HepG2 (cell line): Measurements from ENCODE around the gene LRP1-AS. TPM values are rescaled to one million over a fixed set of nuclear protein-coding genes. Genes with fewer than 3 reads are reported as not detected.

ENCODE experiments used
- ARHGAP35 ChIP-seq: sonication (generic); formaldehyde crosslinking; IDR thresholded peaks from 2 replicates; pipeline ENCODE4 v1.9.0; 2022; ENCODE audit warnings: mild to moderate bottlenecking, inconsistent platforms, moderate library complexity, missing genetic modification reagents, borderline replicate concordance
- BCL6 ChIP-seq: IDR thresholded peaks from 2 replicates; pipeline ENCODE4 v1.6.1; 2016; ENCODE audit warnings: missing genetic modification reagents, missing compliant biosample characterization
- CENPBD1 ChIP-seq: sonication (generic); formaldehyde crosslinking; IDR thresholded peaks from 2 replicates; pipeline ENCODE4 v1.8.0; 2022; ENCODE audit warnings: missing genetic modification reagents, low read depth, mild to moderate bottlenecking, borderline replicate concordance
- DNMT1 ChIP-seq: sonication (generic); formaldehyde crosslinking; IDR thresholded peaks from 2 replicates; pipeline ENCODE4 v1.5.1; 2020; ENCODE audit warnings: mild to moderate bottlenecking, missing genetic modification reagents
- ELF1 ChIP-seq: sonication (generic); formaldehyde crosslinking; IDR thresholded peaks from 2 replicates; pipeline ENCODE4 v1.4.0; 2020; ENCODE audit warnings: missing genetic modification reagents
- FOXC1 ChIP-seq: sonication (generic); formaldehyde crosslinking; IDR thresholded peaks from 2 replicates; pipeline ENCODE4 v1.8.0; 2022; ENCODE audit warnings: mild to moderate bottlenecking, missing genetic modification reagents, borderline replicate concordance
- GTF2F1 ChIP-seq: fragments of 150-350 bp; IDR thresholded peaks from 2 replicates; pipeline ENCODE4 v1.6.1; 2014; ENCODE audit warnings: low read length
- KAT7 ChIP-seq: IDR thresholded peaks from 2 replicates; pipeline ENCODE4 v1.6.1; 2018; ENCODE audit warnings: borderline replicate concordance, missing compliant biosample characterization
- KDM3A ChIP-seq: IDR thresholded peaks from 2 replicates; pipeline ENCODE4 v1.6.1; 2018; ENCODE audit warnings: low read depth, missing compliant biosample characterization
- MAFK ChIP-seq, 2 experiments: IDR thresholded peaks in 1 of 2; conservative IDR thresholded peaks in 1 of 2; 2 replicates each; pipeline ENCODE4 v1.6.1; 2011; ENCODE audit warnings: improper control_type of control experiment in 2 of 2, low read length in 2 of 2
- MEIS2 ChIP-seq: sonication (generic); formaldehyde crosslinking; IDR thresholded peaks from 2 replicates; pipeline ENCODE4 v1.9.0; 2021; ENCODE audit warnings: mild to moderate bottlenecking, missing genetic modification reagents
- MTA3 ChIP-seq: sonication (generic); formaldehyde crosslinking; IDR thresholded peaks from 2 replicates; pipeline ENCODE4 v1.4.0; 2020; ENCODE audit warnings: missing genetic modification reagents
- SPEN ChIP-seq: sonication (generic); formaldehyde crosslinking; IDR thresholded peaks from 2 replicates; pipeline ENCODE4 v1.5.1; 2020; ENCODE audit warnings: low read depth, mild to moderate bottlenecking, missing genetic modification reagents
- SRY ChIP-seq: sonication (generic); formaldehyde crosslinking; IDR thresholded peaks from 2 replicates; pipeline ENCODE4 v1.8.0; 2022; ENCODE audit warnings: mild to moderate bottlenecking, missing genetic modification reagents
- ZC3H13 ChIP-seq: sonication (generic); formaldehyde crosslinking; IDR thresholded peaks from 2 replicates; pipeline ENCODE4 v1.8.1; 2023; ENCODE audit warnings: mild to moderate bottlenecking, missing genetic modification reagents, moderate library complexity
- ZFP36 ChIP-seq: fragments of 150-350 bp; IDR thresholded peaks from 2 replicates; pipeline ENCODE4 v1.6.1; 2018; ENCODE audit warnings: borderline replicate concordance, low read length, low read depth; ENCODE audit not compliant: partially characterized antibody
- ZMAT3 ChIP-seq: sonication (generic); formaldehyde crosslinking; conservative IDR thresholded peaks from 2 replicates; pipeline ENCODE4 v1.7.0; 2021; ENCODE audit warnings: missing genetic modification reagents
- ZNF234 ChIP-seq: sonication (generic); formaldehyde crosslinking; conservative IDR thresholded peaks from 2 replicates; pipeline ENCODE4 v1.5.1; 2020; ENCODE audit warnings: mild to moderate bottlenecking, missing genetic modification reagents
- ZNF282 ChIP-seq: fragments of 450-650 bp; IDR thresholded peaks from 2 replicates; pipeline ENCODE4 v1.6.1; 2018; ENCODE audit not compliant: partially characterized antibody
- ZNF326 ChIP-seq: sonication (generic); formaldehyde crosslinking; IDR thresholded peaks from 2 replicates; pipeline ENCODE4 v1.4.0; 2020; ENCODE audit warnings: missing genetic modification reagents, borderline replicate concordance
- ZNF570 ChIP-seq: sonication (generic); formaldehyde crosslinking; IDR thresholded peaks from 2 replicates; pipeline ENCODE4 v1.4.0; 2020; ENCODE audit warnings: mild to moderate bottlenecking, missing genetic modification reagents, borderline replicate concordance
- ZNF589 ChIP-seq: sonication (generic); formaldehyde crosslinking; conservative IDR thresholded peaks from 2 replicates; pipeline ENCODE4 v1.8.0; 2022; ENCODE audit warnings: mild to moderate bottlenecking, moderate library complexity, missing genetic modification reagents
- polyA plus RNA-seq, 8 experiments: library from polyadenylated mRNA; depleted of rRNA in 3 of 8; stranded (reverse) in 7 of 8; unstranded in 1 of 8; fragments of >200 nt; fragmentation: Illumina TruSeq in 4 of 8; extraction: Trizol in 4 of 8; gene quantifications; 2 replicates each; pipeline versions ENCODE4 v1.2.1 to v1.2.3, GENCODE V29; 2011 to 2016; ENCODE audit warnings: low read depth in 4 of 8, missing spikeins in 1 of 8, mixed read lengths in 1 of 8; ENCODE audit not compliant: insufficient read depth in 1 of 8
- total RNA-seq, 5 experiments: library from RNA; depleted of rRNA; stranded (reverse); fragments of >200 nt; fragmentation: Illumina TruSeq; extraction: Trizol; gene quantifications; 2 replicates each; pipeline ENCODE4 v1.2.3, GENCODE V29; 2016; ENCODE audit warnings: low read depth in 1 of 5
- TF ChIP-seq, protein P1 (sequence below): IDR thresholded peaks from 2 replicates; pipeline ENCODE4 v1.6.1; 2016; ENCODE audit warnings: mild to moderate bottlenecking
- TF ChIP-seq, protein P2 (sequence below): sonication (generic); formaldehyde crosslinking; IDR thresholded peaks from 2 replicates; pipeline ENCODE4 v1.4.0; 2020; ENCODE audit warnings: missing genetic modification reagents
- TF ChIP-seq, protein P3 (sequence below): sonication (generic); formaldehyde crosslinking; IDR thresholded peaks from 2 replicates; pipeline ENCODE4 v1.4.0; 2020; ENCODE audit warnings: mild to moderate bottlenecking, missing genetic modification reagents
- TF ChIP-seq, protein P4 (sequence below): sonication (generic); formaldehyde crosslinking; IDR thresholded peaks from 2 replicates; pipeline ENCODE4 v1.8.0; 2022; ENCODE audit warnings: missing genetic modification reagents, mild to moderate bottlenecking, inconsistent platforms, borderline replicate concordance

Gene LRP1-AS
- total and polyA plus RNA-seq, 2 of the 13 experiments (the other 11 are each of a cell fraction or from before 2014, with no cell fraction given) = 0.20 TPM; not detected in 1

DNA sequence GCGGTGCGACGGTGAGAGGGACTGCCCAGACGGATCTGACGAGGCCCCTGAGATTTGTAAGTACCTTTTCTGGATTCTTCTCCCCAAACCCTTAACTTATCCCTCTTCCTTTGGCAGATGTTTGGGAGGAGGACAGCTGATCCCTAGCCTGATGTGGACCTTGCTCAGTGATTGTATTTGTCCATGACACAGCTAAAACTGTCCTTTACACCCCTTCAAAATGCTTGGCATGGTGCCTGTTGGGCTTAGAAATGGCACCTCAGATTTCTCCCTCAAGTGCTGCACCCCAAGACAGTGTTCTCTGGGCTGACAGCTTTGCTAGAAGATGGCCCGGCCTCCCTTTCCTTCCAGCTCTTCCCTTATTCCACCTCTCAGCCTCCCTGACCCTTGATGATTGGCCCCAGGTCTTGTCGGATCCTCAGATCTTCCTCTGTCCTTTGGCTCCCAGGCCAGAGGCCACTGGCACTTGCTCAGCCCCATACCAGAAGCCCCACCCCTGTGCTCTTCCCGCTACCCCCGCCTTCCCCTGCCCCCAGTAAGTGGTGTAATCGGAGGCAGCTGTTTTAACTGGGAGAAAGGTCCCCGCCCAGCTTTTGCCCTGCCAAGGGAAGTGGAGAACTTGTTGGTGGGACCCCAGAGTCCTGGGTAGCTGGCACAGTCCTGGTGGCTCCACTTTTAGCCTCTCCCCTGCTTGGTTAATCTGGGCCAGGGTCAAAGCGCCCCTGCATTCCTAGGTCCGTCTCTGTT, 8.7 kb downstream of the LRP1-AS start (continued):
- TF ChIP-seq ARHGAP35 (no peak), FOXC1 (CRISPR knock-in tag) (no peak), DNMT1 (no peak), ZNF570 (no peak), ZC3H13 (CRISPR knock-in tag) (no peak), ZNF326 (CRISPR knock-in tag) (no peak), MTA3 (CRISPR knock-in tag) (no peak), ZFP36 (no peak), MEIS2 (CRISPR knock-in tag) (no peak), GTF2F1 (no peak), KAT7 (CRISPR knock-in tag) (no peak), ZMAT3 (CRISPR knock-in tag) (no peak), BCL6 (CRISPR knock-in tag) (no peak), ZNF282 (no peak), CENPBD1 (CRISPR knock-in tag) (no peak), KDM3A (CRISPR knock-in tag) (no peak), ZNF589 (CRISPR knock-in tag) (no peak), SPEN (CRISPR knock-in tag) (0 out of 2 replicates have a peak, but pooled peaks have one; percentile 37), MAFK (conservative IDR thresholded peaks at IDR 0.05 in 1 of 2, IDR thresholded peaks at IDR 0.05 in 1 of 2; ENCODE audit: low read length in 2 of 2) (peak; percentile 17 to 65; a peak in 3 of 4 replicates), ELF1 (no peak), ZNF234 (CRISPR knock-in tag) (no peak), SRY (CRISPR knock-in tag) (no peak)
- TF ChIP-seq, protein P1, sequence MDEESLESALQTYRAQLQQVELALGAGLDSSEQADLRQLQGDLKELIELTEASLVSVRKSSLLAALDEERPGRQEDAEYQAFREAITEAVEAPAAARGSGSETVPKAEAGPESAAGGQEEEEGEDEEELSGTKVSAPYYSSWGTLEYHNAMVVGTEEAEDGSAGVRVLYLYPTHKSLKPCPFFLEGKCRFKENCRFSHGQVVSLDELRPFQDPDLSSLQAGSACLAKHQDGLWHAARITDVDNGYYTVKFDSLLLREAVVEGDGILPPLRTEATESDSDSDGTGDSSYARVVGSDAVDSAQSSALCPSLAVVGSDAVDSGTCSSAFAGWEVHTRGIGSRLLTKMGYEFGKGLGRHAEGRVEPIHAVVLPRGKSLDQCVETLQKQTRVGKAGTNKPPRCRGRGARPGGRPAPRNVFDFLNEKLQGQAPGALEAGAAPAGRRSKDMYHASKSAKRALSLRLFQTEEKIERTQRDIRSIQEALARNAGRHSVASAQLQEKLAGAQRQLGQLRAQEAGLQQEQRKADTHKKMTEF (CRISPR knock-in tag) = no peak
- TF ChIP-seq, protein P2, sequence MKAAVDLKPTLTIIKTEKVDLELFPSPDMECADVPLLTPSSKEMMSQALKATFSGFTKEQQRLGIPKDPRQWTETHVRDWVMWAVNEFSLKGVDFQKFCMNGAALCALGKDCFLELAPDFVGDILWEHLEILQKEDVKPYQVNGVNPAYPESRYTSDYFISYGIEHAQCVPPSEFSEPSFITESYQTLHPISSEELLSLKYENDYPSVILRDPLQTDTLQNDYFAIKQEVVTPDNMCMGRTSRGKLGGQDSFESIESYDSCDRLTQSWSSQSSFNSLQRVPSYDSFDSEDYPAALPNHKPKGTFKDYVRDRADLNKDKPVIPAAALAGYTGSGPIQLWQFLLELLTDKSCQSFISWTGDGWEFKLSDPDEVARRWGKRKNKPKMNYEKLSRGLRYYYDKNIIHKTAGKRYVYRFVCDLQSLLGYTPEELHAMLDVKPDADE = no peak
- TF ChIP-seq, protein P3, sequence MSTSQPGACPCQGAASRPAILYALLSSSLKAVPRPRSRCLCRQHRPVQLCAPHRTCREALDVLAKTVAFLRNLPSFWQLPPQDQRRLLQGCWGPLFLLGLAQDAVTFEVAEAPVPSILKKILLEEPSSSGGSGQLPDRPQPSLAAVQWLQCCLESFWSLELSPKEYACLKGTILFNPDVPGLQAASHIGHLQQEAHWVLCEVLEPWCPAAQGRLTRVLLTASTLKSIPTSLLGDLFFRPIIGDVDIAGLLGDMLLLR = no peak
- TF ChIP-seq, protein P4, sequence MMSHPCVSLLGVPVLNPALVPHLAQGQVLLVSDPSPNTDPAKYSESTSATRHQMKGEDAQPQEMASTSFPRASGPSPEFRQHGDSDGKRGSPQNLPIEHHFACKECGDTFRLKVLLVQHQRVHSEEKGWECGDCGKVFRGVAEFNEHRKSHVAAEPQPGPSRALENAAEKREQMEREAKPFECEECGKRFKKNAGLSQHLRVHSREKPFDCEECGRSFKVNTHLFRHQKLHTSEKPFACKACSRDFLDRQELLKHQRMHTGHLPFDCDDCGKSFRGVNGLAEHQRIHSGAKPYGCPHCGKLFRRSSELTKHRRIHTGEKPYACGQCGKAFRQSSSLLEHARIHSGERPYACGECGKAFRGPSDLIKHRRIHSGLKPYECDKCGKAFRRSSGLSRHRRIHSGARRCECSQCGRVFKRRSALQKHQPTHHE (CRISPR knock-in tag) = no peak
